BLaER1 (cell line): ENCODE data around the gene PRIMPOL.

ENCODE experiments used
- H3K27ac ChIP-seq: shearing (Covaris generic); formaldehyde crosslinking; 2 replicates; pipeline ENCODE4 v1.8.1; 2022
- H3K27me3 ChIP-seq: shearing (Covaris generic); formaldehyde crosslinking; 2 replicates; pipeline ENCODE4 v1.8.1; 2022
- H3K36me3 ChIP-seq: shearing (Covaris generic); formaldehyde crosslinking; 2 replicates; pipeline ENCODE4 v1.8.1; 2022
- H3K4me1 ChIP-seq: shearing (Covaris generic); formaldehyde crosslinking; 2 replicates; pipeline ENCODE4 v1.8.1; 2022
- H3K4me2 ChIP-seq: shearing (Covaris generic); formaldehyde crosslinking; 2 replicates; pipeline ENCODE4 v1.8.1; 2022
- H3K4me3 ChIP-seq: shearing (Covaris generic); formaldehyde crosslinking; 2 replicates; pipeline ENCODE4 v1.8.1; 2022
- H3K9ac ChIP-seq: shearing (Covaris generic); formaldehyde crosslinking; 2 replicates; pipeline ENCODE4 v1.8.1; 2022
- H3K9me3 ChIP-seq: shearing (Covaris generic); formaldehyde crosslinking; 2 replicates; pipeline ENCODE4 v1.8.1; 2022
- H4K20me1 ChIP-seq: shearing (Covaris generic); formaldehyde crosslinking; 2 replicates; pipeline ENCODE4 v1.8.1; 2022
- Cebpa-rat ChIP-seq: shearing (Covaris generic); IDR thresholded peaks from 2 replicates; pipeline ENCODE4 v1.8.1; 2022

Gene PRIMPOL

DNA sequence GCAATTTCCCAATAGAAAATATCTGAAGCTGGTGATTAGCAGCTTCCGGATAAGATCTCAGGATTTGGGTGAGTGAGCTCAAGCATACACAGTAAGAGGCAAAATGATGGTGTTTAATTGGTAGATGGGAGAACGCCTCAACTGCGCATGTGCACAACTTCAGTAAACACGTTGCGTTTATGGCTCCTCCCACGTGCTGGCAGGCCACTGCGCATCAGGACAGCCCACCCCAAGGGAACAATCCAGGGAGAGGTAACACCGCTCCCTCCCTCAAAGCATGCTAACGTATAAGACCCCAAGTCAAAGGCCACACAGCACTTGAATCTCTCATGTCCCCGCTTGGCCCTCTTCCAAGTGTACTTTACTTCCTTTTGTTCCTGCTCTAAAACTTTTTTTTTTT, 94.7 kb downstream of the PRIMPOL start:
- H3K9ac ChIP-seq, result no peak overlapping the region
- H4K20me1 ChIP-seq, result no peaks in the 10 kb centered on the region
- no peak overlapping the region for H3K4me3 ChIP-seq
- H3K9me3 ChIP-seq, result peaks cover 13% of the 10 kb centered on the region
- no peaks in the 10 kb centered on the region for H3K27me3 ChIP-seq
- TF ChIP-seq Cebpa-rat, result no peak
- no peak overlapping the region for H3K4me2 ChIP-seq
- H3K27ac ChIP-seq, result no peak overlapping the region
- peaks cover 27% of the 10 kb centered on the region for H3K4me1 ChIP-seq
- H3K36me3 ChIP-seq, result no peaks in the 10 kb centered on the region; the same call in 1 of the 2 replicates
